GM21737 (cell line): ENCODE measurements around the gene VAMP1.
"Not testable (repeated sequence)": the region's sequence is repeated elsewhere in the genome, so short reads cannot be mapped to it uniquely, and the experiment has no call there.

Experiments used
- ATAC-seq: cut with Tn5 transposase; IDR thresholded peaks from one replicate; pipeline ENCODE4 v1.9.1; 2021; ENCODE audit warnings: mild to moderate bottlenecking, moderate library complexity; ENCODE audit not compliant: unreplicated experiment

Gene VAMP1, protein sequence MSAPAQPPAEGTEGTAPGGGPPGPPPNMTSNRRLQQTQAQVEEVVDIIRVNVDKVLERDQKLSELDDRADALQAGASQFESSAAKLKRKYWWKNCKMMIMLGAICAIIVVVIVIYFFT

GRCh38 chr12:6470375-6471163, at the start of gene VAMP1:
VAMP1 (minus strand) TSS chr12:6470677; CDS start chr12:6470531, 146 bp downstream.
- ATAC-seq: peak; percentile 80

- no peak for ATAC-seq
These were observed 49.7 kb upstream of the VAMP1 start for GRCh38 chr12:6520186-6520585.

GRCh38 chr12:6508087-6508486, 37.6 kb upstream of the VAMP1 start:
- ATAC-seq: no peak

- ATAC-seq: no peak
These were observed 36.9 kb upstream of the VAMP1 start for GRCh38 chr12:6507102-6507998.

DNA sequence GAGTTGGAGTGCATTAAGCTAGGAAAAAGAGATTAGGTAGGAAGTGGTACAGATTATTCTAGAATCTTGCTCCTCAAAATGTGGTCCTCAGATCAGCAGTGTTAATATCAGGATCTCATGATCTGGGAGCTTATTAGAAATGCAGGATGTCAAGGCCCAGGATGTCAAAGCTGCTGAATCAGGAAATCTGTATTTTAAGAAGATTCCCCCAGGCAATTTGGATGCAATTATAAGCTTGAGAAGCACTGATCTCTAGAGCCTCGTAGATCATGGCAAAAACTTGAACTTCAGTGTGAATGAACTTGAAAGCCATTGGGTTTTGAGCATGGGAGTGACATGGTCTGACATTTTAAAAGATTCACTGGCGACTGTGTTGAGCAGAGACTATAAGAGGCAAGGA, 30.0 kb upstream of the VAMP1 start:
- ATAC-seq: no peak

DNA sequence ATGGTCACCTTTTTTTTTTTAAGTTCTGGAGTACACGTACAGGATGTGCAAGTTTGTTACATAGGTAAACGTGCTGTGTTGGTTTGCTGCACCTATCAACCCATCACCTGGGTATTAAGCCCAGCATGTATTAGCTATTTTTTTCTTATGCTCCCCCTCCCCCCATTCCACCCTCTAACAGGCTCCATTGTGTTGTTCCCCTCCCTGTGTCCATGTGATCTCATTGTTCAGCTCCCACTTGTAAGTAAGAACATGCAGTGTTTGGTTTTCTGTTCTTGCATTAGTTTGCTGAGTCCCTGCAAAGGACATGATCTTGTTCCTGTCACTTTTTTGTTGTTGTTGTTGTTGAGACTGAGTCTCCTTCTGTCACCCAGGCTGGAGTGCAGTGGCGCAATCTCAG, 26.8 kb upstream of the VAMP1 start:
- ATAC-seq: not testable (repeated sequence)

GRCh38 chr12:6494968-6495367, 24.5 kb upstream of the VAMP1 start:
- ATAC-seq: no peak

DNA sequence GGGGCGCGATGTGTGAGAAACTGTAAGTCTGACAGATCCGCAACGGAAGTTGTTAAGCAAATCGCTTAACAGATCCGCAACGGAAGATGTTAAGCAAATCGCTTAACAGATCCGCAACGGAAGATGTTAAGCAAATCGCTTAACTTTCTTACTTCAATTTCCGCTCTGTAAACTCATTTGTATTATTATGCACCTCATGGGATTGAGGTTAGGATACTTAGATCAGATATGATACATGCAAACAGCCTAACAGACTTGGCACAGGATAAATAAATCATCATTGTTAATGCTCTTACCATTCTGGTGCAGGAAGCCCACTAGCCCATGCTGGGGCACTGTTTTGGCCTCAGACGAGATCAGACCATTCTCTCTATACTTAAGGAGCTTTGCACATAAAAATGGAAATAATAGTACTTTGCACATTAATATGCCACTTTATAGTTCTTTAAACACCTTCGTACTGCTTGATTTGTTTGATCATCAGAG, 23.8 kb upstream of the VAMP1 start:
- peak; percentile 31 for ATAC-seq

- ATAC-seq: peak; percentile 75
These were observed 23.2 kb upstream of the VAMP1 start, which contains the start of gene NCAPD2 for GRCh38 chr12:6493497-6494257. NCAPD2 (plus strand) TSS chr12:6494102; CDS start chr12:6495099, 997 bp downstream.

DNA sequence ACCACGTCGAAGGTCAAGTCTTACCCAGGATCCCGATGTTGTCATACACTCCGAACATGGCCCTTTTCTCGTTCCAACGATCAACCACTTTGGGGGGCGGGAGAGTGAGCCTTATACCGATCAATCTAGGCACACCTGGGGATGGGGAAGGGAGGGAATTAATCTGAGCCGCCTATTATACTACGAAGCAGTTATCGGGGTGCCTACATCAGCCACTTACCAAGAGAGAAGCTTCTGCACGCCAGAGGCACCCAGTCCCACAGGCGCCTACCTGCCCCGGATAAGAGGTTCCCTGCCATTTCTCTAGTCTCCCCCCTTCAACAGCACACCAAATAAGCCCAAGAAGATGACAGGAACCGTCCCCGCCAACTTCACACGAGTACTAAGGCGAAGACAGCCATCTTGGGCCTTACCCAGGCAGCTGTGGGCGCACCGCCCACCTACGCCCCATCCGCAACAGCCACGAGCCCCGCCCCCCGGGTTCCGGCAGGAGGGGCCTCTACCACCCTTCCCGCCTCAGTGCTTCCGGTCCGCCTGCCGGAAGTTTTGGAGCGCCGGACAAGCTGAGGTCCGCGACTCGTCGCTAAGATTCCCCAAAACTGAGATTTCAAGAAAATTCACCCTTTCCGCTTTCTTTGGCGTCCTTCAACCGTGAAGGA, 22.5 kb upstream of the VAMP1 start, which contains the start of gene MRPL51:
Gene MRPL51 (minus strand): TSS at position 425 of the 659 bp plus-strand sequence. CDS start 126 bp downstream, at position 299.
- ATAC-seq: peak; percentile 68

- not testable (repeated sequence) for ATAC-seq
These were observed 20.2 kb upstream of the VAMP1 start for GRCh38 chr12:6490673-6491072.

DNA sequence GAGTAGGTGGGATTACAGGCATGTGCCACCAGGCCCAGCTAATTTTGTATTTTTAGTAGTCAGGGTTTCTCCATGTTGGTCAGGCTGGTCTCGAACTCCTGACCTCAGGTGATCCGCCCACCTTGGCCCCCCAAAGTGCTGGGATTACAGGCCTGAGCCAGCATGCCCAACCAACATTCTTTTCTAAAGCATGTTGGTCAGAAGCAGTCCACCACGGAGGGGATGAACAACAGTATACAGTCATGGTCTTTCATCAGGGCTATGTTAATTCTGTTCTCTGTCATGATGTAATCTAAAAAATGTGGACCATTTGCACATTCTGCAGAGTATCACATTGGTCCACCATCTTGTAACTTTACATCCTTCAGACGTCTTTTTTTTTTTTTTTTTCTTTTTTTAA, 19.0 kb upstream of the VAMP1 start:
- ATAC-seq: no peak

DNA sequence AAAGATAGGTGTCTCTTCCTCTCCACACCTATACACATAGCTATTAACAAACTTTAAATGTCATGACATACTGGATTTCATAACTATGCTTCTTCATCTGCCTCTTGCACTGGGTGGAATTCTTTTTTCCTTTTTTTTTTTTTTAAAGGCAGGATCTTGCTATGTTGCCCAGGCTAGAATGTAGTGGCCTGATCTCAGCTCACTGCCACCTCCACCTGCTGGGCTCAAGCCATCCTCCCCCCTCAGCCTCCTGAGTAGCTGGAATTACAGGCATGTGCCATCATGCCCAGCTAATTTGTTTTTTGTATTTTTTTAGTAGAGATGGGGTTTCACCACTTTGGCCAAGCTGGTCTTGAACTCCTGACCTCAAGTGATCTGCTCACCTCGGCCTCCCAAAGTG, 17.8 kb upstream of the VAMP1 start:
- ATAC-seq: no peak

DNA sequence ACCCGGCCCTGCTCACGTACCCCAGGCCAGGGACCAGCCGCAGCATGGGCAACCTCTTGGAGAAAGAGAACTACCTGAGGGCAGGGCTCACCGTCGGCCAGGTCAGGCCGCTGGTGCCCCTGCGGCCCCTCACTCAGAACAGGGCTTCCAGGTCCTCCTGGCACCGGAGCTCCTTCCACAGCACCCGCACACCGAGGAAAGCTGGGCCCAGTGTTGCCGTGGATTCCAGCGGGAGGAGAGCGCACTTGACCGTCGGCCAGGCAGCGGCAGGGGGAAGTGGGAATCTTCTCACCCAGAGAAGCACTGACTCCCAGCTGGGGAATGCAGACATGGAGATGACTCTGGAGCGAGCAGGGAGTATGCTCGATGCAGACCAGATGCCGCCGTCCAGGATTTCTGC, 7.9 kb upstream of the VAMP1 start:
- no peak for ATAC-seq

- not testable (repeated sequence) for ATAC-seq
These were observed 7.3 kb upstream of the VAMP1 start for GRCh38 chr12:6477601-6478377.

DNA sequence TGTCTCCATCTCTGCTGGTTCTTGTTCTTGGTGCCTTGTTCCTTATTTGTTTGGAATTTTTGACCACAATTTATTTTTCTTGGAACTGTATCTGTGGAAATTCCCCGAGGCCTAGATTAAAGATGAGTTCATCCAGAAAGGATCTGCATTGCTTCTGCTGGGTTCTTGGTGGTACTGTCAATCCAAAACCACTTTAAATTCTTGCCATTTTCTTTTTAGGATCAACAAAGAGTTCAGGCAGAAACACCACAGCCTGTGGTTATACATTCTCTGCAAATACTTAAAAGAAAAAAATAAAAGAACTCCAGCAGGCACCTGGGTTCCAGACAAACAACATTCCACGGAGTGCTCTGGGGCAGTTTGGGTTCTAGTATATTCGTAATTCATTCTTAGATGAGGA, 6.0 kb upstream of the VAMP1 start:
- no peak for ATAC-seq

- not testable (repeated sequence) for ATAC-seq
These were observed 4.9 kb upstream of the VAMP1 start for GRCh38 chr12:6475233-6475975.

DNA sequence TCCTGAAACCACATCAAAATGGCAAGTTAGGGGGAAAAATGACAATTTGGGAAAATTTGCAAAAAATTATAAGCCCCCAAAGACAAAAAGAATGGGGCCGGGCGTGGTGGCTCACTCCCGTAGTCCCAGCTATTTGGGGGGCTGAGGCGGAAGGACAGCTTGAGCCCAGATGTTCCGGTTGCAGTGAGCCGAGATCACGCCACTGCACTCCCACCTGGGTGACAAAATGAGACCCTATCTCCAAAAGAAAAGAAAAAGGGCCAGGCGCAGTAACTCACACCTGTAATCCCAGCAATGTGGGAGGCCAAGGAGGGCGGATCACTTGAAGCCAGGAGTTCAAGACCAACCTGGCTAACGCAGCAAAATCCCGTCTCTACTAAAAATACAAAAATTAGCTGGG, 2.0 kb upstream of the VAMP1 start:
- ATAC-seq: no peak

DNA sequence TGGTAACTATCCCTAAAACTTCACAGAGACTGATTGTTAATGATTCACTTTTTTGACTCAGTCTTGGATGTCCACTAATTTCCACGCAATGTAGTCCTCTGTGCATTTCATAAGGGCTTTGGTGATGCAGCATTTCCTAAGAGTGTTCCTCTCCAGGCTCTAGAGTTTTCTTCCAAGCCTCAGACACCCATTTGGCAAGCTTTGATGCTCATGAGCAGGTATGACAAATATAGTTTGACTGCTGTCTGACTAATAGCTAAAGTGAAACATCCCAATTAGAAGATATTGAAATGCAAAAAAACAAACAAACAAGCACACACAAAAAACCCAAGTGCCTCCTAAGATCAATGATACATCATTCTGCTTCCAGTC, 1.5 kb upstream of the VAMP1 start:
- ATAC-seq: no peak
